K562 (cell line): Measurements from ENCODE around the gene ATXN1. TPM values are rescaled to one million over a fixed set of nuclear protein-coding genes. Genes with fewer than 3 reads are reported as not detected.

Experiments used
- ADNP ChIP-seq: fragments of 200-800 bp; sonication (Bioruptor generic); IDR thresholded peaks from 2 replicates; pipeline ENCODE4 v1.6.1; 2016; ENCODE audit warnings: missing genetic modification characterization, missing compliant biosample characterization
- ARID3A ChIP-seq: IDR thresholded peaks from 2 replicates; pipeline ENCODE4 v1.6.1; 2012; ENCODE audit warnings: low read depth, low read length, improper control_type of control experiment, borderline replicate concordance
- ERF ChIP-seq: fragments of 450-650 bp; formaldehyde crosslinking; IDR thresholded peaks from 2 replicates; pipeline ENCODE4 v1.4.0; 2020; ENCODE audit warnings: mild to moderate bottlenecking, mixed read lengths
- MAFG ChIP-seq: fragments of 450-650 bp; conservative IDR thresholded peaks from 2 replicates; pipeline ENCODE4 v1.6.1; 2016; ENCODE audit warnings: missing genetic modification characterization, missing compliant biosample characterization
- NFE2L1 ChIP-seq: fragments of 450-650 bp; IDR thresholded peaks from 2 replicates; pipeline ENCODE4 v1.6.1; 2016; ENCODE audit warnings: missing genetic modification characterization, low read depth, mild to moderate bottlenecking, missing compliant biosample characterization, moderate library complexity, borderline replicate concordance
- PCBP1 ChIP-seq: fragments of 200-400 bp; formaldehyde crosslinking; IDR thresholded peaks from 2 replicates; pipeline ENCODE4 v1.6.1; 2018; ENCODE audit warnings: mild to moderate bottlenecking, low read depth, low read length; ENCODE audit not compliant: poor library complexity, severe bottlenecking
- SRSF7 ChIP-seq: fragments of 200-400 bp; formaldehyde crosslinking; optimal IDR thresholded peaks from 2 replicates; pipeline ENCODE3; 2017; ENCODE audit warnings: mild to moderate bottlenecking, low read depth, low read length
- ZBTB9 ChIP-seq: fragments of 450-650 bp; formaldehyde crosslinking; IDR thresholded peaks from 2 replicates; pipeline ENCODE4 v1.4.0; 2020; ENCODE audit warnings: mild to moderate bottlenecking, moderate library complexity
- ZNF41 ChIP-seq: fragments of 250-450 bp; sonication (Bioruptor Pico); conservative IDR thresholded peaks from 2 replicates; pipeline ENCODE4 v1.4.0; 2020; ENCODE audit warnings: mild to moderate bottlenecking
- ZNF785 ChIP-seq: fragments of 250-450 bp; sonication (Bioruptor Pico); IDR thresholded peaks from 2 replicates; pipeline ENCODE4 v1.4.0; 2020; ENCODE audit warnings: mild to moderate bottlenecking
- polyA plus RNA-seq, 8 experiments: library from polyadenylated mRNA; depleted of rRNA in 4 of 8; stranded (reverse) in 5 of 8; unstranded in 3 of 8; fragments of >200 nt; fragmentation: Nextera tagmentation in 2 of 8; fragmentation: Illumina TruSeq in 1 of 8; extraction: Ambion mirVana in 2 of 8; extraction: Trizol in 1 of 8; gene quantifications; 2 replicates each; pipeline versions ENCODE4 v1.2.1 to v1.2.3, GENCODE V29; 2011 to 2014; ENCODE audit warnings: inconsistent platforms in 1 of 8, missing spikeins in 1 of 8
- total RNA-seq, 7 experiments: library from RNA; depleted of rRNA in 6 of 7; stranded (reverse); fragments of >200 nt in 6 of 7; fragmentation: Illumina TruSeq in 2 of 7; extraction: Trizol in 2 of 7; gene quantifications; 2 replicates each; pipeline versions ENCODE4 v1.2.1 to v1.2.3, GENCODE V29; 2011 to 2021; ENCODE audit warnings: low replicate concordance in 1 of 7
- TF ChIP-seq, protein P1 (sequence below), 2 experiments: fragments of 450-650 bp; IDR thresholded peaks; 2 replicates each; pipeline ENCODE4 v1.6.1; 2016; ENCODE audit warnings: mild to moderate bottlenecking in 2 of 2, borderline replicate concordance in 1 of 2, low read depth in 1 of 2, moderate library complexity in 1 of 2

The ATXN1 gene
- total and polyA plus RNA-seq, 9 of the 15 experiments (the other 6 are each of a cell fraction or from before 2014, with no cell fraction given) = under 0.01 to 1.2 (median 0.58) TPM

DNA sequence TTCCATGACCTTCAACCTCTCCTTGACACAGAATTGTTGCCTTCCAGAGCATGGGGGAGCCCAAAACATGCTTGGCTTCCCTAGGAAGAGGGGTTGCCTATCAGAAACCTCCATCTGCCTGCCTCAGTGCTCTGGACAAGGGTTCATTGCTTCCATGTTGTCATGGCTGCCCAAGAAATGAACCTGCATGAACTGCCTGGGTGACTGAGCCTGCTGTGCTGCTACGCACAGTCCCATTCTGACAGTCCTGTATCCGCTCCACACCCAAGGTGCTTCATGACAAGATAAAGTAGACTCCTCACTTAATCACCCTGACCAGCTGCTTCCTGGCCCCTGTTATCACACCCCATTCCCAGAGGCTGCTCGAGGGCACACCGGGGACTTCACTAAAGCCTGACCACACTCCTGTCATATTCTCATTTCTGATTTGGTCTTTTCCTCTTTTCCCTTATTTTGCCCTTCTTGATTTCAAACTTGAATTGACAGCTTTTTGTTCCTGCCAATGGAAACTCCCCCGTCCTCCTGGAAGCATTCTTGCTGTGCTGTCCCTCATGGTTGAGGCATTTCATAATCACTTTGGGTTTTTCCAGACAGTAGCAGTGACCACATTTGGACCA lies 491.0 kb downstream of the ATXN1 start (continued):
- TF ChIP-seq SRSF7 (no peak), NFE2L1 (tag) (no peak), ZBTB9 (CRISPR knock-in tag) (peak; percentile 79), ARID3A (peak; percentile 66; the same call in 1 of the 2 replicates), ZNF785 (CRISPR knock-in tag) (no peak), PCBP1 (no peak), ERF (0 out of 2 replicates have a peak, but pooled peaks have one; percentile 47), ZNF41 (CRISPR knock-in tag) (no peak), MAFG (tag) (no peak; the same call in 1 of the 2 replicates), ADNP (tag) (no peak)
- TF ChIP-seq, protein P1, sequence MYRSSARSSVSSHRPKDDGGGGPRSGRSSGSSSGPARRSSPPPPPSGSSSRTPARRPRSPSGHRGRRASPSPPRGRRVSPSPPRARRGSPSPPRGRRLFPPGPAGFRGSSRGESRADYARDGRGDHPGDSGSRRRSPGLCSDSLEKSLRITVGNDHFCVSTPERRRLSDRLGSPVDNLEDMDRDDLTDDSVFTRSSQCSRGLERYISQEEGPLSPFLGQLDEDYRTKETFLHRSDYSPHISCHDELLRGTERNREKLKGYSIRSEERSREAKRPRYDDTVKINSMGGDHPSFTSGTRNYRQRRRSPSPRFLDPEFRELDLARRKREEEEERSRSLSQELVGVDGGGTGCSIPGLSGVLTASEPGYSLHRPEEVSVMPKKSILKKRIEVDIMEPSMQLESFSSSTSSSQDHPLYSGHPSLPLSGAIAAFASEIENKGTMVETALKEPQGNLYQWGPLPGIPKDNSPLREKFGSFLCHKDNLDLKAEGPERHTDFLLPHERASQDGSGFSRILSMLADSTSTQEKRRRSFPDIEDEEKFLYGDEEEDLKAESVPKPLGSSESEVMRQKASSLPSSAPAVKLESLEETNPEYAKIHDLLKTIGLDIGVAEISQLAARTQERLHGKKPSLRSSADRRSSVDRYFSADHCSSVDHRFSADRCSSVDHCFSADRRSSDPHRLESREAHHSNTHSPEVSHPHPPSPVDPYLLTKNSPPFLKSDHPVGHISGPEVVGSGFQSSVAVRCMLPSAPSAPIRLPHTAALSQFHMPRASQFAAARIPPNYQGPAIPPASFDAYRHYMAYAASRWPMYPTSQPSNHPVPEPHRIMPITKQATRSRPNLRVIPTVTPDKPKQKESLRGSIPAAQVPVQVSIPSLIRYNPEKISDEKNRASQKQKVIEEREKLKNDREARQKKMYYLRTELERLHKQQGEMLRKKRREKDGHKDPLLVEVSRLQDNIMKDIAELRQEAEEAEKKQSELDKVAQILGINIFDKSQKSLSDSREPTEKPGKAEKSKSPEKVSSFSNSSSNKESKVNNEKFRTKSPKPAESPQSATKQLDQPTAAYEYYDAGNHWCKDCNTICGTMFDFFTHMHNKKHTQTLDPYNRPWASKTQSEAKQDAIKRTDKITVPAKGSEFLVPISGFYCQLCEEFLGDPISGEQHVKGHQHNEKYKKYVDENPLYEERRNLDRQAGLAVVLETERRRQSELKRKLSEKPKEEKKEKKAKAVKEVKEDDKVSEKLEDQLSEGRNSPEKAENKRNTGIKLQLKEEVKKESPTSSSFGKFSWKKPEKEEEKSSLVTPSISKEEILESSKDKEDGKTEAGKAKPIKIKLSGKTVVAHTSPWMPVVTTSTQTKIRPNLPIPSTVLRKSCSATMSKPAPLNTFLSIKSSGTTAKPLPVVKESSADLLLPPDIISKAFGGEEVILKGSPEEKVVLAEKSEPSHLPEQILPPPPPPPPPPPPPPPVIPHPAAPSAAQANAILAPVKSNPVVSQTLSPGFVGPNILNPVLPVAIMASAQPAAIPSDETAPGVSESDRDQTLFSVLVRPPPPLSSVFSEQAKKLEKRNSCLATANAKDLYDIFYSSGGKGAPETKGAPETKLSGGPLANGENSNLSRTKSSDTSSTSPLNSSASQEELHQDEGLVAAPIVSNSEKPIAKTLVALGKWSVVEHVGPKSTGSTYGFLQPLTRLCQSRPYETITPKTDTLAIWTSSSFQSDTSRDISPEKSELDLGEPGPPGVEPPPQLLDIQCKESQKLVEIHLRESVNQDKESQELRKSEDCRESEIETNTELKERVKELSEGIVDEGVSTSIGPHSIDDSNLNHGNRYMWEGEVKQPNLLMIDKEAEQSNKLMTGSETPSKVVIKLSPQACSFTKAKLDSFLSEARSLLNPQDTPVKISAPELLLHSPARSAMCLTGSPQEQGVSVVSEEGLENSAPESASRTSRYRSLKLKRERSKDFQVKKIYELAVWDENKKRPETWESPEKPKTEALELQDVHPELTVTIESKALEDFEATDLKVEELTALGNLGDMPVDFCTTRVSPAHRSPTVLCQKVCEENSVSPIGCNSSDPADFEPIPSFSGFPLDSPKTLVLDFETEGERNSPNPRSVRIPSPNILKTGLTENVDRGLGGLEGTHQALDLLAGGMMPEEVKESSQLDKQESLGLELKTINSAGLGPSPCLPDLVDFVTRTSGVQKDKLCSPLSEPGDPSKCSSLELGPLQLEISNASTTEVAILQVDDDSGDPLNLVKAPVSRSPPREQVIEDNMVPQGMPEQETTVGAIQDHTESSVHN (IDR thresholded peaks at IDR 0.05; ENCODE audit: borderline replicate concordance in 1 of 2, low read depth in 1 of 2) = peak in 1 of 2 experiments; percentile 59; a peak in 1 of 4 replicates
